Measurements from ENCODE around the gene NKX2-2. TPM values are rescaled to one million over a fixed set of nuclear protein-coding genes. Genes with fewer than 3 reads are reported as not detected.

The NKX2-2 gene
- not detected for polyA plus RNA-seq

DNA sequence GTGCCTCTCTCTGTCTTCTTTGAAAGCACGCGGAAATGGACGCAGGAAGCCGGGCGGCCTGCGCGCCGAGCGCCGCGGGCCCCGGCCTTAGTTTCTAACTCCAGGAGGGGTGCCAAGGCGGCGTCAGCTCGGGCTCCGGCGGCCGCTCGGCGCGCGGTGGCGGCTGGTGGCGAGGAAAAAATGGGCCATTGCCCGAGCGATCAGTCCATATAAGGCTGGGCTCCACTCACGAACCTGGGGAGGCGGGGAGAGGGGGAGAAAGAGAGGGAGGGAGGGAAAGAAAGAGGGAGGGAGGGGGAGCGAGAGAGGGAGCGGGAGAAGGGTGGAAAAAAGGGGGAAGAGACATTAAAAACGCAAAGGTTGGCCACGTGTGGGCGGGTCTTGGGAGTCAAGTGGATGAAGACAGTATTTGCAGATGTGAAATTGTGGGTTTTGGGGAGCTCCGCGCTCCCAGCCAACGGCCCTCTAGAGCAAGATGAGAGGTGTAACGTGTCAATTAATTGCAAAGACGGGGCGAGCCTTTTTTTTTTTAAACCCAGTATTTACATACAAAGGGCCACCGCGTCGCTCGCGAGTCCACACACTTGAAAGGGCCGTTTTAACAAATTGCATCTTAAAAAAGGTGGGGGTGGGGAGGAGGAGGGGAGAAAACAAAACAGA lies at the start of gene NKX2-2:
NKX2-2 (minus strand) TSS at position 184 of the 660 bp plus-strand sequence. CDS start 395 bp downstream, outside the sequence.
- peaks cover 8 to 15% of the 10 kb centered on the region in 2 donors for H3K4me1 ChIP-seq (ENCODE audit: control insufficient read depth in 2 of 2, insufficient read depth in 2 of 2, low read length in 1 of 2)

DNA sequence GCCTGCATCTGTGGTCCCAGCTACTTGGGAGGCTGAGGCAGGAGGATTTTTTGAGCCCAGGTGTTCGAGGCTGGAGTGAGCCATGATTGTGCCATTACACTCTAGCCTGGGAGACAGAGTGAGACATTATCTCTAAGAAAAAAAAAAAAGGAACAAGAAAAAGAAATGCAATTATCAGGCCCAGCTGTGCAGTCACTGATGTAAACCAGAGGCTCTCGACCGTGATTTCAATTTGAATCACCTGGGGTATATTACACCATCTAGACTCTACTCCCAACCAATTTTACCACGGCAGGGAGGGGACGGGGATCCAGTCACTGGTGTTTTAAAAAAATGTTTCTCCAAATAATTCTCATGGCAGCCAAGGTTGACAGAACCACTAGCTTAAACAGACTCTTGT lies 48.8 kb upstream of the NKX2-2 start:
- no peaks in the 10 kb centered on the region for H3K27me3 ChIP-seq (ENCODE audit: control insufficient read depth in 1 of 2, insufficient read depth in 2 of 2, low read length in 2 of 2)
- no peak overlapping the region for H3K27ac ChIP-seq (ENCODE audit: low read depth in 2 of 2, low read length in 1 of 2)

More for the DNA sequence above, at the start of gene NKX2-2:
- peaks cover 31 to 75% of the 10 kb centered on the region in 2 donors for H3K27me3 ChIP-seq (ENCODE audit: control insufficient read depth in 1 of 2, insufficient read depth in 2 of 2, low read length in 2 of 2)
- peak within 1 kb of the TSS in 1 of 2 donors; percentile 2 for H3K4me3 ChIP-seq (ENCODE audit: low read depth in 1 of 2, low read length in 2 of 2)
- H3K9me3 ChIP-seq (ENCODE audit: control insufficient read depth in 2 of 2, insufficient read depth in 1 of 2, low read depth in 1 of 2, low read length in 1 of 2), result peaks cover 0 to 10% of the 10 kb centered on the region in 2 donors
- 4 to 7% methylated on average over 45 of the region's 45 CpGs for WGBS, 2 donors
- no peaks in the 10 kb centered on the region for H3K36me3 ChIP-seq (ENCODE audit: control insufficient read depth in 2 of 2, insufficient read depth in 2 of 2, low read length in 1 of 2)
- no peak within 1 kb of the TSS for H3K27ac ChIP-seq (ENCODE audit: low read depth in 2 of 2, low read length in 1 of 2)

GRCh38 chr20:21559305-21559704 lies 45.4 kb upstream of the NKX2-2 start:
- H3K9me3 ChIP-seq (ENCODE audit: control insufficient read depth in 2 of 2, insufficient read depth in 1 of 2, low read depth in 1 of 2, low read length in 1 of 2), result no peaks in the 10 kb centered on the region
- H3K4me3 ChIP-seq (ENCODE audit: low read depth in 1 of 2, low read length in 2 of 2), result no peak overlapping the region
- H3K4me1 ChIP-seq (ENCODE audit: control insufficient read depth in 2 of 2, insufficient read depth in 2 of 2, low read length in 1 of 2), result no peaks in the 10 kb centered on the region
- no peaks in the 10 kb centered on the region for H3K36me3 ChIP-seq (ENCODE audit: control insufficient read depth in 2 of 2, insufficient read depth in 2 of 2, low read length in 1 of 2)
- 64 to 73% methylated on average over 7 of the region's 7 CpGs for WGBS, 2 donors
- no peak overlapping the region for H3K27ac ChIP-seq (ENCODE audit: low read depth in 2 of 2, low read length in 1 of 2)
- H3K27me3 ChIP-seq (ENCODE audit: control insufficient read depth in 1 of 2, insufficient read depth in 2 of 2, low read length in 2 of 2), result no peaks in the 10 kb centered on the region

More for the DNA sequence above, 48.8 kb upstream of the NKX2-2 start:
- no peaks in the 10 kb centered on the region for H3K36me3 ChIP-seq (ENCODE audit: control insufficient read depth in 2 of 2, insufficient read depth in 2 of 2, low read length in 1 of 2)
- H3K9me3 ChIP-seq (ENCODE audit: control insufficient read depth in 2 of 2, insufficient read depth in 1 of 2, low read depth in 1 of 2, low read length in 1 of 2), result no peaks in the 10 kb centered on the region
- 74 to 76% methylated on average over 5 of the region's 5 CpGs for WGBS, 2 donors
- H3K4me1 ChIP-seq (ENCODE audit: control insufficient read depth in 2 of 2, insufficient read depth in 2 of 2, low read length in 1 of 2), result no peaks in the 10 kb centered on the region
- H3K4me3 ChIP-seq (ENCODE audit: low read depth in 1 of 2, low read length in 2 of 2), result no peak overlapping the region

DNA sequence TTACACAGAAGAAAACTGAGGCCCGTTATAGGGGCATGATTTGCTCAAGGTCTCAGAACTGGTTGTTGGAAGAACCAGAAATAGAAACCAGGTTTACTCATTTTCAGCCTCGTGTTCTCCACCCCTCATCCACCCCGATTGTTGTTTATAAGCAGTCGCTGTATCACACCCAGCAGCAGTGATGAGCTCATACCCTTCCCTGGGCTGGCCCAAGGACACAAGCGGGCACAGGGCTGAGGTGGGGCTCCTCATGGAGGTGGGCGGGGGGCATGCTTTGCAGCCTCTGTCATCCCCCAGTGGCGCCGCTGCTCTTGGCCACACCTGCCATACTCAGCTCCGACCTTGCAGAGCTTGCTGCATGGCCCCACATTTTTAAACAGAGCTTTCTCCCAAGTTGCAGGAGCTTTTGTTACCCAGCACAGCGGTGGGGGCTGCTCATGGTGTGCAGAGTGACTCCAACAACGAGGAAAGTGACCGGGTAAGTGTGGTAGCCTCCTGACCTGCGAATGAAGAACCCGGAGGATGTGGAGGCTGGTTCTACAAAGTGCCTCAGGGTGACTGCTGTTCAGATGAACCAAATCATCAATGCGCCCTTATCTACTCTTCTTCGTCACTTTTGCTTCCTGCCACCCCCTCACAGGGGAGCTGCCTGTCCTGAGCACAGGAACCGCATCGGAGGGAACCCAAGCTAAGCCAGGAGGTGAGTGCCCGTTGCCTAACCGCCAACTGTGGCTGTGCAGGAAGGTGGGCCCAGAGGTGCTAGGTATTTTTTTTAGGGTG lies 43.6 kb upstream of the NKX2-2 start:
- Histone ChIP-seq H3K27me3 (ENCODE audit: control insufficient read depth in 1 of 2, insufficient read depth in 2 of 2, low read length in 2 of 2) (no peaks in the 10 kb centered on the region), H3K4me3 (ENCODE audit: low read depth in 1 of 2, low read length in 2 of 2) (no peak overlapping the region), H3K4me1 (ENCODE audit: control insufficient read depth in 2 of 2, insufficient read depth in 2 of 2, low read length in 1 of 2) (no peaks in the 10 kb centered on the region), H3K27ac (ENCODE audit: low read depth in 2 of 2, low read length in 1 of 2) (no peak overlapping the region), H3K36me3 (ENCODE audit: control insufficient read depth in 2 of 2, insufficient read depth in 2 of 2, low read length in 1 of 2) (no peaks in the 10 kb centered on the region), H3K9me3 (ENCODE audit: control insufficient read depth in 2 of 2, insufficient read depth in 1 of 2, low read depth in 1 of 2, low read length in 1 of 2) (no peaks in the 10 kb centered on the region)
- WGBS, 2 donors, result 79 to 81% methylated on average over 19 to 20 of the region's 20 CpGs

DNA sequence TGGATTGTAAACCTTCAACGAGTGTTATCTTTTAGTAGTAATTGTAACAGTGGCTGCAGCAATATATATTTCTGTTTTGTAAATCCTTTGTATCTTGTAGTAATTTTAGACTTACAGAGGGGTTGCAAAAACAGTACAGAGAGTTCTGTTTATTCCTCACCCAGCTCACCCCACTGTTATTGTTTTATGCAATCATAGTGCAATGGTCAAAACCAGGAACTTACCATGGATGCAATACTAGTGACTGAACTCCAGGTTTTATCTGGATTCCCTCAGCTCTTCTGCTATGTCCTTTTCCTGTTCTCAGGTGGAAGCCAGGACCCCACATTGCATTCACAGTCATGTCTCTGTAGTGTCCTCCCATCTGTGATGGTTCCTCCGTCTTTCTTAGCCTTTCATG lies 42.5 kb upstream of the NKX2-2 start:
- WGBS, 2 donors, result 80% methylated on average over 2 of the region's 2 CpGs
- H3K27ac ChIP-seq (ENCODE audit: low read depth in 2 of 2, low read length in 1 of 2), result no peak overlapping the region
- no peaks in the 10 kb centered on the region for H3K36me3 ChIP-seq (ENCODE audit: control insufficient read depth in 2 of 2, insufficient read depth in 2 of 2, low read length in 1 of 2)
- H3K9me3 ChIP-seq (ENCODE audit: control insufficient read depth in 2 of 2, insufficient read depth in 1 of 2, low read depth in 1 of 2, low read length in 1 of 2), result no peaks in the 10 kb centered on the region
- H3K4me3 ChIP-seq (ENCODE audit: low read depth in 1 of 2, low read length in 2 of 2), result no peak overlapping the region
- H3K4me1 ChIP-seq (ENCODE audit: control insufficient read depth in 2 of 2, insufficient read depth in 2 of 2, low read length in 1 of 2), result no peaks in the 10 kb centered on the region
- no peaks in the 10 kb centered on the region for H3K27me3 ChIP-seq (ENCODE audit: control insufficient read depth in 1 of 2, insufficient read depth in 2 of 2, low read length in 2 of 2)

GRCh38 chr20:21555470-21556120 lies 41.7 kb upstream of the NKX2-2 start:
- Histone ChIP-seq H3K27me3 (ENCODE audit: control insufficient read depth in 1 of 2, insufficient read depth in 2 of 2, low read length in 2 of 2) (no peaks in the 10 kb centered on the region), H3K36me3 (ENCODE audit: control insufficient read depth in 2 of 2, insufficient read depth in 2 of 2, low read length in 1 of 2) (no peaks in the 10 kb centered on the region), H3K9me3 (ENCODE audit: control insufficient read depth in 2 of 2, insufficient read depth in 1 of 2, low read depth in 1 of 2, low read length in 1 of 2) (no peaks in the 10 kb centered on the region), H3K4me1 (ENCODE audit: control insufficient read depth in 2 of 2, insufficient read depth in 2 of 2, low read length in 1 of 2) (no peaks in the 10 kb centered on the region), H3K4me3 (ENCODE audit: low read depth in 1 of 2, low read length in 2 of 2) (no peak overlapping the region), H3K27ac (ENCODE audit: low read depth in 2 of 2, low read length in 1 of 2) (no peak overlapping the region)
- 63 to 67% methylated on average over 5 of the region's 5 CpGs for WGBS, 2 donors

DNA sequence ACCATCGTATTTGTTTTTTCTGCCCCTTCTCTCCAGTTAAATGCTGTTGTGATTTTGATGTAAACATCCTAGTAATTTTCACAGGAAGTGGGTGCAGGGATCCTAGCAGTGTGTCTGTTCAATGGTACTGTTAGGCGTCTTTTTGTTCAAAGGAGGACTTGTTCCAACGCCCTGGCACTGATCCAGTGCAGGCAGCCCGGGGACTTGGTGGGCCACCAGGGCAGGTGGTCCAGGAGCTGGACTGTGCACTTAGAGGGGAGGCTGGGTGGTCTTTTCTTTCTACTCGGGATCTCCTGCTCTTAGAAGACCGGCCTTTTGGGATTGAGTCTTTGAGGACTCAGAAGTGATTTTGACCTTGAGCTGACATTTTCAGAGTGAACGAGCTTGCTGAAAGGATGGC lies 41.1 kb upstream of the NKX2-2 start:
- Histone ChIP-seq H3K4me1 (ENCODE audit: control insufficient read depth in 2 of 2, insufficient read depth in 2 of 2, low read length in 1 of 2) (no peaks in the 10 kb centered on the region), H3K36me3 (ENCODE audit: control insufficient read depth in 2 of 2, insufficient read depth in 2 of 2, low read length in 1 of 2) (no peaks in the 10 kb centered on the region), H3K27me3 (ENCODE audit: control insufficient read depth in 1 of 2, insufficient read depth in 2 of 2, low read length in 2 of 2) (no peaks in the 10 kb centered on the region), H3K27ac (ENCODE audit: low read depth in 2 of 2, low read length in 1 of 2) (no peak overlapping the region), H3K4me3 (ENCODE audit: low read depth in 1 of 2, low read length in 2 of 2) (no peak overlapping the region), H3K9me3 (ENCODE audit: control insufficient read depth in 2 of 2, insufficient read depth in 1 of 2, low read depth in 1 of 2, low read length in 1 of 2) (no peaks in the 10 kb centered on the region)
- 54 to 63% methylated on average over 7 of the region's 7 CpGs for WGBS, 2 donors

GRCh38 chr20:21554376-21554890 lies 40.6 kb upstream of the NKX2-2 start:
- Histone ChIP-seq H3K27me3 (ENCODE audit: control insufficient read depth in 1 of 2, insufficient read depth in 2 of 2, low read length in 2 of 2) (no peaks in the 10 kb centered on the region), H3K27ac (ENCODE audit: low read depth in 2 of 2, low read length in 1 of 2) (no peak overlapping the region), H3K9me3 (ENCODE audit: control insufficient read depth in 2 of 2, insufficient read depth in 1 of 2, low read depth in 1 of 2, low read length in 1 of 2) (no peaks in the 10 kb centered on the region), H3K36me3 (ENCODE audit: control insufficient read depth in 2 of 2, insufficient read depth in 2 of 2, low read length in 1 of 2) (no peaks in the 10 kb centered on the region), H3K4me1 (ENCODE audit: control insufficient read depth in 2 of 2, insufficient read depth in 2 of 2, low read length in 1 of 2) (no peaks in the 10 kb centered on the region), H3K4me3 (ENCODE audit: low read depth in 1 of 2, low read length in 2 of 2) (no peak overlapping the region)
- 77 to 78% methylated on average over 10 of the region's 10 CpGs for WGBS, 2 donors

DNA sequence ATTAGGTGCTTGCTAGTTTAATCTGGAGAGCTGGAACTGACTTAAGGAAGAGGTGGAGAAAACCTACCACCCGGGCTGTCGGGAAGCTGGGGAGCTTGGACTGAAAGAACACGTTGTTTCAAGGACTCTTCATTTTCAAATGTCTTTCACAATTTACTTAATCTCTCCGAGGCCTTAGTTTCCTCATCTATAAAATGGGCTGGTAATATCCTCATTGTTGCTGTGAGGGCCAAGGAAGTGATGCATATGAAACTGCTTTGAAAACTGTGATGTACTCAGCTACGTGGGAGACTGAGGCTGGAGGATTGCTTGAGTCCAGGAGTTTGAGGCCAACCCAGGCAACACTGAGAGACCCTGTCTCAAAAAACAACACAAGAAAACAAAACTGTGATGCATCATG lies 36.7 kb upstream of the NKX2-2 start:
- Histone ChIP-seq H3K27me3 (ENCODE audit: control insufficient read depth in 1 of 2, insufficient read depth in 2 of 2, low read length in 2 of 2) (no peaks in the 10 kb centered on the region), H3K9me3 (ENCODE audit: control insufficient read depth in 2 of 2, insufficient read depth in 1 of 2, low read depth in 1 of 2, low read length in 1 of 2) (no peaks in the 10 kb centered on the region), H3K4me3 (ENCODE audit: low read depth in 1 of 2, low read length in 2 of 2) (no peak overlapping the region), H3K27ac (ENCODE audit: low read depth in 2 of 2, low read length in 1 of 2) (no peak overlapping the region), H3K36me3 (ENCODE audit: control insufficient read depth in 2 of 2, insufficient read depth in 2 of 2, low read length in 1 of 2) (no peaks in the 10 kb centered on the region), H3K4me1 (ENCODE audit: control insufficient read depth in 2 of 2, insufficient read depth in 2 of 2, low read length in 1 of 2) (no peaks in the 10 kb centered on the region)
- 80 to 83% methylated on average over 5 of the region's 5 CpGs for WGBS, 2 donors

Measured in esophagus (tissue), 2 donors.